ENCODE data around the gene M6PR.
"Not testable (repeated sequence)": the region's sequence is repeated elsewhere in the genome, so short reads cannot be mapped to it uniquely, and the experiment has no call there.

Gene M6PR

GRCh38 chr12:8950702-8951478 lies 1.4 kb upstream of the M6PR start:
- DNase-seq (ENCODE audit: low read depth), result no peak

GRCh38 chr12:8950221-8950527 lies 729 bp upstream of the M6PR start:
- DNase-seq (ENCODE audit: low read depth), result no peak

GRCh38 chr12:8948701-8949341 lies 624 bp downstream of the M6PR start:
- DNase-seq (ENCODE audit: low read depth), result no peak

GRCh38 chr12:8947737-8948136 lies 1.7 kb downstream of the M6PR start:
- DNase-seq (ENCODE audit: low read depth), result no peak

- no peak for DNase-seq (ENCODE audit: low read depth)
Observed at GRCh38 chr12:8946733-8947132, 2.7 kb downstream of the M6PR start.

GRCh38 chr12:8943565-8944186 lies 5.8 kb downstream of the M6PR start:
- no peak for DNase-seq (ENCODE audit: low read depth)

- no peak for DNase-seq (ENCODE audit: low read depth)
Observed at GRCh38 chr12:8941691-8942478, 7.6 kb downstream of the M6PR start.

- not testable (repeated sequence) for DNase-seq (ENCODE audit: low read depth)
Observed at GRCh38 chr12:8937842-8938442, 11.5 kb downstream of the M6PR start.

GRCh38 chr12:8936735-8937134 lies 12.7 kb downstream of the M6PR start:
- DNase-seq (ENCODE audit: low read depth), result no peak

GRCh38 chr12:8934080-8934479 lies 15.4 kb downstream of the M6PR start:
- DNase-seq (ENCODE audit: low read depth), result not testable (repeated sequence)

GRCh38 chr12:8932464-8932863 lies 17.0 kb downstream of the M6PR start:
- not testable (repeated sequence) for DNase-seq (ENCODE audit: low read depth)

- not testable (repeated sequence) for DNase-seq (ENCODE audit: low read depth)
Observed at GRCh38 chr12:8930655-8931323, 18.7 kb downstream of the M6PR start.

GRCh38 chr12:8922544-8922943 lies 26.9 kb downstream of the M6PR start:
- no peak for DNase-seq (ENCODE audit: low read depth)

- not testable (repeated sequence) for DNase-seq (ENCODE audit: low read depth)
Observed at GRCh38 chr12:8919643-8920042, 29.8 kb downstream of the M6PR start.

GRCh38 chr12:8917751-8918150 lies 31.7 kb downstream of the M6PR start:
- no peak for DNase-seq (ENCODE audit: low read depth)

- no peak for DNase-seq (ENCODE audit: low read depth)
Observed at GRCh38 chr12:8917031-8917430, 32.4 kb downstream of the M6PR start.

- DNase-seq (ENCODE audit: low read depth), result no peak
Observed at GRCh38 chr12:8916154-8916553, 33.3 kb downstream of the M6PR start.

GRCh38 chr12:8914716-8915526 lies 34.5 kb downstream of the M6PR start:
- DNase-seq (ENCODE audit: low read depth), result peak; percentile 45

- DNase-seq (ENCODE audit: low read depth), result peak; percentile 69
Observed at GRCh38 chr12:8914033-8914715, 35.3 kb downstream of the M6PR start, which contains the start of gene PHC1. Gene PHC1, plus strand, starts transcription at chr12:8914509. Its CDS starts 3,169 bp downstream, at chr12:8917678.

GRCh38 chr12:8913702-8914032 lies 35.8 kb downstream of the M6PR start:
- DNase-seq (ENCODE audit: low read depth), result no peak
